Measurements from ENCODE around the gene KCNJ8.

DNA sequence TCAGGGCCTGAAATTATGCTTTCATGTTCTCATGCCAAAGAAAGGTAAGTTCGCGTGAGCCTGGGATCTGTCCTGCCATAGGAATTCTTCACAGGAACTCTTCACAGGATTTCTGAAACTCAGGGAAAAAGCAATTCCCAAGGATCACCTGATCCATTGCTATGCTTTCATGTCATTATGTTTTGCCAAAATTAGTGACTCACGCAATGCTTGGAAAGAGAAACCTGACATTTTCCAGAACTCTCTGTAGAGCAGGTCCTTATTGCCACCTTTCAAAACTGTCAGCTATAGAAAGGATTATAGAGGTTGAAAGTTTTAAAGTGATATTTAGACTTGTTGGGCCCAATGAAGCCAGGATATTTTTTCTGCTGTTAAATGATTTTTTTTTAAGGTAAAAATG is 6.3 kb upstream of the KCNJ8 start:
- TF ChIP-seq, protein P1, sequence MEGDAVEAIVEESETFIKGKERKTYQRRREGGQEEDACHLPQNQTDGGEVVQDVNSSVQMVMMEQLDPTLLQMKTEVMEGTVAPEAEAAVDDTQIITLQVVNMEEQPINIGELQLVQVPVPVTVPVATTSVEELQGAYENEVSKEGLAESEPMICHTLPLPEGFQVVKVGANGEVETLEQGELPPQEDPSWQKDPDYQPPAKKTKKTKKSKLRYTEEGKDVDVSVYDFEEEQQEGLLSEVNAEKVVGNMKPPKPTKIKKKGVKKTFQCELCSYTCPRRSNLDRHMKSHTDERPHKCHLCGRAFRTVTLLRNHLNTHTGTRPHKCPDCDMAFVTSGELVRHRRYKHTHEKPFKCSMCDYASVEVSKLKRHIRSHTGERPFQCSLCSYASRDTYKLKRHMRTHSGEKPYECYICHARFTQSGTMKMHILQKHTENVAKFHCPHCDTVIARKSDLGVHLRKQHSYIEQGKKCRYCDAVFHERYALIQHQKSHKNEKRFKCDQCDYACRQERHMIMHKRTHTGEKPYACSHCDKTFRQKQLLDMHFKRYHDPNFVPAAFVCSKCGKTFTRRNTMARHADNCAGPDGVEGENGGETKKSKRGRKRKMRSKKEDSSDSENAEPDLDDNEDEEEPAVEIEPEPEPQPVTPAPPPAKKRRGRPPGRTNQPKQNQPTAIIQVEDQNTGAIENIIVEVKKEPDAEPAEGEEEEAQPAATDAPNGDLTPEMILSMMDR (IDR thresholded peaks at IDR 0.05; ENCODE audit: low read length): no peak
- TF ChIP-seq EZH2 (optimal IDR thresholded peaks at IDR 0.05; ENCODE audit: low read depth, low read length) (no peak), EZH2phosphoT487 (IDR thresholded peaks at IDR 0.05; ENCODE audit: low read length) (no peak)
